Measurements from ENCODE around the gene LMF1.
"Not testable (repeated sequence)": the region's sequence is repeated elsewhere in the genome, so short reads cannot be mapped to it uniquely, and the experiment has no call there.

LMF1 gene

DNA sequence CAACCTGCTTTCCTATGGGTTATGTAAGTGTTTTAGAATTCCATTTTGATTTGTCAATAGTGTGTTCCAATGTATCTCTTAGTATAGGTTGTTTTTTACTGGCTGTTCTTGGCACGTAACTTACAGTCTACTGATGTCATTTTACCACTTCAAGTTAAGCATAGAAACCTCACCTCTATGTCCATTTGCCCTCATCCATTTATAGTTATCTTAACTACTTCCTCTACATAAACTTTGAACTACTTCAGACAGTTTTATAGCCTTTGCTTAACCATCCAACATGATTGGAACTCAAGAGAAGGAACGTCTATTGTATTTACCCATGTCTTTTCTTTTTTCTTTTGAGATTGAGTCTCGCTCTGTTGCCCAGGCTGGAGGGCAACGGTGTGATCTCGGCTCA lies 105.8 kb downstream of the LMF1 start:
- no peak overlapping the region for H3K4me3 ChIP-seq (ENCODE audit: insufficient read length, low read depth)
- no peaks in the 10 kb centered on the region for H3K36me3 ChIP-seq (ENCODE audit: insufficient read depth, insufficient read length, low read length)
- no peaks in the 10 kb centered on the region for H3K4me1 ChIP-seq (ENCODE audit: insufficient read depth, insufficient read length)
- TF ChIP-seq ZNF274 (IDR thresholded peaks at IDR 0.05; ENCODE audit: low read depth, low read length): no peak
- no peak for TF ChIP-seq SUZ12 (IDR thresholded peaks at IDR 0.05; ENCODE audit: extremely low read depth, insufficient read depth, insufficient read length)
- TF ChIP-seq YY1 (IDR thresholded peaks at IDR 0.05; ENCODE audit: insufficient read depth, insufficient read length): no peak
- H3K9ac ChIP-seq (ENCODE audit: insufficient read length, low read depth): no peak overlapping the region
- H3K27me3 ChIP-seq (ENCODE audit: insufficient read depth, insufficient read length): no peaks in the 10 kb centered on the region
- H3K9me3 ChIP-seq (ENCODE audit: insufficient read depth, low read length): no peaks in the 10 kb centered on the region
- no peak for DNase-seq (ENCODE audit: low read depth, low spot score)

DNA sequence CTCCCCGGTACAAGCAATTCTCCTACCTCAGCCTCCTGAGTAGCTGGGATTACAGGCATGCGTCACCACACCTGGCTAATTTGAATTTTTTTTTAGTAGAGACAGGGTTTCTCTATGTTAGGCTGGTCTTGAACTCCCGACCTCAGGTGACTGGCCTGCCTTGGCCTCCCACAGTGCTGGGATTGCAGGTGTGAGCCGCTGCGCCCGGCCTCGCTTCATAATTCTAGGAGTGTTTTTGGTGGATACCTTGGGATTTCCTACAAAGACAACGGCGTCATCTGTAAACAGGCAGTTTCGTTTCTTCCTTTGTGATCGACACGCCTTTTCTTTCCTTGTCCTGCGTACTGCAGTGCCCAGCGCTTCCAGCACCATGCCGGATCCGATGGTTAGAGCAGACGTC lies 109.3 kb downstream of the LMF1 start:
- H3K27me3 ChIP-seq (ENCODE audit: insufficient read depth, insufficient read length): no peaks in the 10 kb centered on the region
- no peaks in the 10 kb centered on the region for H3K36me3 ChIP-seq (ENCODE audit: insufficient read depth, insufficient read length, low read length)
- no peak overlapping the region for H3K9ac ChIP-seq (ENCODE audit: insufficient read length, low read depth)
- no peak overlapping the region for H3K4me3 ChIP-seq (ENCODE audit: insufficient read length, low read depth)
- no peak for TF ChIP-seq ZNF274 (IDR thresholded peaks at IDR 0.05; ENCODE audit: low read depth, low read length)
- no peak for TF ChIP-seq SUZ12 (IDR thresholded peaks at IDR 0.05; ENCODE audit: extremely low read depth, insufficient read depth, insufficient read length)
- TF ChIP-seq YY1 (IDR thresholded peaks at IDR 0.05; ENCODE audit: insufficient read depth, insufficient read length): no peak
- DNase-seq (ENCODE audit: low read depth, low spot score): no peak
- peaks cover 5% of the 10 kb centered on the region; the same call in 1 of the 2 replicates for H3K9me3 ChIP-seq (ENCODE audit: insufficient read depth, low read length)
- H3K4me1 ChIP-seq (ENCODE audit: insufficient read depth, insufficient read length): no peaks in the 10 kb centered on the region

DNA sequence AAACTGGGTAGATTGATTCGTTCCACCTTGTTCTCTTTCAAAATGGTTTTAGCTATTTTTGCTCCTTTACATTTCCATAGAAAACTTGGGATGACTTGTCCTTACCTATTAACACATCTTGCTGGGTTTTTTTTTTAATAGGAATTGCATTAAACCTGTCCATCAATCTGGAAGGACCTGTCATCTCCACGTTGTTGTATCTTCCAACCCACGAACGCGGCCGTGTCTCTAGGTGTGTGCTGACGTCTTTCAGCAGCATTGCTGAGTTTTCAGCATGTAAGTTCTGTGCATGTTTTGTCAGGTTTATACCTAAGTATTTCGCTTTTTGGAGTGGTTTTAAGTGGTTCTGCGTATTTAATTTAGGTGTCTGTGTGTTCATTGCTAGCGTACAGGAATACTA lies 109.9 kb downstream of the LMF1 start:
- no peak for DNase-seq (ENCODE audit: low read depth, low spot score)
- no peak overlapping the region for H3K4me3 ChIP-seq (ENCODE audit: insufficient read length, low read depth)
- no peak overlapping the region for H3K9ac ChIP-seq (ENCODE audit: insufficient read length, low read depth)
- H3K36me3 ChIP-seq (ENCODE audit: insufficient read depth, insufficient read length, low read length): no peaks in the 10 kb centered on the region
- H3K9me3 ChIP-seq (ENCODE audit: insufficient read depth, low read length): peaks cover 5% of the 10 kb centered on the region; the same call in 1 of the 2 replicates
- no peaks in the 10 kb centered on the region for H3K27me3 ChIP-seq (ENCODE audit: insufficient read depth, insufficient read length)
- H3K4me1 ChIP-seq (ENCODE audit: insufficient read depth, insufficient read length): no peaks in the 10 kb centered on the region
- no peak for TF ChIP-seq SUZ12 (IDR thresholded peaks at IDR 0.05; ENCODE audit: extremely low read depth, insufficient read depth, insufficient read length)
- TF ChIP-seq YY1 (IDR thresholded peaks at IDR 0.05; ENCODE audit: insufficient read depth, insufficient read length): no peak
- TF ChIP-seq ZNF274 (IDR thresholded peaks at IDR 0.05; ENCODE audit: low read depth, low read length): no peak

DNA sequence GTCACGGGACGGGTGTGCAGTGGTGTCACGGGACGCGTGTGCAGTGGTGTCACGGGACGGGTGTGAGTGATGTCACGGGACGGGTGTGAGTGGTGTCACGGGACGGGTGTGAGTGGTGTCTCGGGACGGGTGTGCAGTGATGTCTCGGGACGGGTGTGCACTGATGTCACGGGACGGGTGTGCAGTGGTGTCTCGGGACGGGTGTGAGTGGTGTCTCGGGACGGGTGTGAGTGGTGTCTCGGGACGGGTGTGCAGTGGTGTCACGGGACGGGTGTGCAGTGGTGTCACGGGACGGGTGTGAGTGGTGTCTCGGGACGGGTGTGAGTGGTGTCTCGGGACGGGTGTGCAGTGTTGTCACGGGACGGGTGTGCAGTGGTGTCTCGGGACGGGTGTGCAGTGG lies 111.8 kb downstream of the LMF1 start:
- H3K4me1 ChIP-seq (ENCODE audit: insufficient read depth, insufficient read length); H3K9ac ChIP-seq (ENCODE audit: insufficient read length, low read depth); DNase-seq (ENCODE audit: low read depth, low spot score); H3K4me3 ChIP-seq (ENCODE audit: insufficient read length, low read depth); H3K9me3 ChIP-seq (ENCODE audit: insufficient read depth, low read length); H3K36me3 ChIP-seq (ENCODE audit: insufficient read depth, insufficient read length, low read length); H3K27me3 ChIP-seq (ENCODE audit: insufficient read depth, insufficient read length): not testable (repeated sequence)

DNA sequence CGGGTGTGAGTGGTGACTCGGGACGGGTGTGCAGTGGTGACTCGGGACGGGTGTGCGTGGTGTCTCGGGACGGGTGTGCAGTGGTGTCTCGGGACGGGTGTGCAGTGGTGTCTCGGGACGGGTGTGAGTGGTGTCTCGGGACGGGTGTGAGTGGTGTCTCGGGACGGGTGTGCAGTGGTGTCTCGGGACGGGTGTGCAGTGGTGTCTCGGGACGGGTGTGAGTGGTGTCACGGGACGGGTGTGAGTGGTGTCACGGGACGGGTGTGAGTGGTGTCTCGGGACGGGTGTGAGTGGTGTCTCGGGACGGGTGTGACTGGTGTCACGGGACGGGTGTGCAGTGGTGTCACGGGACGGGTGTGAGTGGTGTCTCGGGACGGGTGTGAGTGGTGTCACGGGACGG lies 112.3 kb downstream of the LMF1 start:
- H3K4me1 ChIP-seq (ENCODE audit: insufficient read depth, insufficient read length); H3K27me3 ChIP-seq (ENCODE audit: insufficient read depth, insufficient read length); H3K36me3 ChIP-seq (ENCODE audit: insufficient read depth, insufficient read length, low read length); H3K9me3 ChIP-seq (ENCODE audit: insufficient read depth, low read length); H3K4me3 ChIP-seq (ENCODE audit: insufficient read length, low read depth); H3K9ac ChIP-seq (ENCODE audit: insufficient read length, low read depth); DNase-seq (ENCODE audit: low read depth, low spot score): not testable (repeated sequence)

DNA sequence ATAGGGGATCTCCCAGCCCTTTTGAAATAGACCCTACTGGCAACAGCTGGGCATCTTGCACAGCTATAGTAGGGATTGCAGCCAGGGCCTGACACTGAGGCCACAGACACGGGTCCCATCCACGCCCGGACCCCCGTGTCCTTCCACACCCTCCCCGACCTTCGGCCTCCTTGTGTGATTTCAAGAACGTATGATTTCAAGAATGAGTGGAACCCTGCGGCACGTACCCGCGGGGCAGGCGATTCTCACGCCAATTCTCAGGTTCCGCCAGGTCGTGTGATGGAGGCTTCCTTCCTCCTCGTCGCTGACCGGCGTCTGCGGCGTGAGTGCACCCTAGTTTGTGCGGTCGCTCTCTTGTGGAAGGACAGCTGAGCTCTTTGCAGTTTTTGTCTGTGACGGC lies 114.0 kb downstream of the LMF1 start:
- peaks cover 5% of the 10 kb centered on the region; the same call in 1 of the 2 replicates for H3K9me3 ChIP-seq (ENCODE audit: insufficient read depth, low read length)
- no peak overlapping the region for H3K4me3 ChIP-seq (ENCODE audit: insufficient read length, low read depth)
- H3K9ac ChIP-seq (ENCODE audit: insufficient read length, low read depth): no peak overlapping the region
- no peaks in the 10 kb centered on the region for H3K36me3 ChIP-seq (ENCODE audit: insufficient read depth, insufficient read length, low read length)
- H3K27me3 ChIP-seq (ENCODE audit: insufficient read depth, insufficient read length): no peaks in the 10 kb centered on the region
- TF ChIP-seq ZNF274 (IDR thresholded peaks at IDR 0.05; ENCODE audit: low read depth, low read length): no peak
- no peak for TF ChIP-seq SUZ12 (IDR thresholded peaks at IDR 0.05; ENCODE audit: extremely low read depth, insufficient read depth, insufficient read length)
- TF ChIP-seq YY1 (IDR thresholded peaks at IDR 0.05; ENCODE audit: insufficient read depth, insufficient read length): no peak
- no peaks in the 10 kb centered on the region for H3K4me1 ChIP-seq (ENCODE audit: insufficient read depth, insufficient read length)
- DNase-seq (ENCODE audit: low read depth, low spot score): no peak

DNA sequence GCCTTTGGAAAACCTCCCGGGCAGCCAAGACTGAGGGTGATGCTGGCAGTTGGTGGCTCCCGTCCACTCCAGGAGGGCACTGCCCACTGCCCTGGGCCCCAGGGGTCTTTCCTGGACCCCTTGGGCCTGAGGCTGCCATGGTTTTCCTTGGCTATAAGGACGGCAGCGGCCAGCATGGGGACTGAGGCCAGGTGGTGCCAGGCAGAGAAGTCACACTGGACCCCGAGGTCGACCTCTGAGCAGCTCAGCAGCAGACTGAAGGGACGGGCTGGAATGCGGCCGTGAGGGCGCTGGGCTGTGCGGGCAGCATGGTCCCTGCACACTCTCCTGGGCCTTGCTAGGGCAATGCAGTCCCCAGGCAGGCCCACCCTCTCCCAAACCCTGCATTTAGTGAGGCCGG lies 114.7 kb downstream of the LMF1 start:
- H3K4me3 ChIP-seq (ENCODE audit: insufficient read length, low read depth): no peak overlapping the region
- TF ChIP-seq SUZ12 (IDR thresholded peaks at IDR 0.05; ENCODE audit: extremely low read depth, insufficient read depth, insufficient read length) (no peak), YY1 (IDR thresholded peaks at IDR 0.05; ENCODE audit: insufficient read depth, insufficient read length) (no peak), ZNF274 (IDR thresholded peaks at IDR 0.05; ENCODE audit: low read depth, low read length) (no peak)
- H3K9ac ChIP-seq (ENCODE audit: insufficient read length, low read depth): no peak overlapping the region
- no peaks in the 10 kb centered on the region for H3K4me1 ChIP-seq (ENCODE audit: insufficient read depth, insufficient read length)
- DNase-seq (ENCODE audit: low read depth, low spot score): no peak
- peaks cover 10% of the 10 kb centered on the region; the same call in 1 of the 2 replicates for H3K9me3 ChIP-seq (ENCODE audit: insufficient read depth, low read length)
- H3K36me3 ChIP-seq (ENCODE audit: insufficient read depth, insufficient read length, low read length): no peaks in the 10 kb centered on the region
- no peaks in the 10 kb centered on the region for H3K27me3 ChIP-seq (ENCODE audit: insufficient read depth, insufficient read length)

DNA sequence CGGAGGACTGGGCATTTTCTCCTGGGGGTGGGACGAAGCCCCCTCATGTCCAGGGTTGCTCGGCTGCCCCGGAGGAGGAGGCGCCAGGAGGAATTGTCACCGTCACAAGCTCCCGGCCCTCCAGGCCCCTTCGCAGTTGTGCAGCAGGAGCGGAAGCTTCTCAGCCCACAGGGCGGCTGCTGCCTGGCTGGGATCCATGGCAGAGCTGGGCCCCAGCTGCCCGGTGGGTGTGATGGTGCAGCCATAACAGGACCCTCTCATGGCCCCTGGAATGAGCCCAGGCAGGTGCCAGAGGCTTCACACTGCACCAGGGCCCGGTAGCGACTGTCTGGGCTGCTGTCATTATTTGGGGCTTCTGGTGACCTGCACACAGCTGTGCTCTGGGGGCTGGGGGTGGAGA lies 115.3 kb downstream of the LMF1 start:
- H3K36me3 ChIP-seq (ENCODE audit: insufficient read depth, insufficient read length, low read length): no peaks in the 10 kb centered on the region
- H3K9me3 ChIP-seq (ENCODE audit: insufficient read depth, low read length): peaks cover 16% of the 10 kb centered on the region; the same call in 1 of the 2 replicates
- no peaks in the 10 kb centered on the region for H3K4me1 ChIP-seq (ENCODE audit: insufficient read depth, insufficient read length)
- H3K4me3 ChIP-seq (ENCODE audit: insufficient read length, low read depth): no peak overlapping the region
- H3K9ac ChIP-seq (ENCODE audit: insufficient read length, low read depth): no peak overlapping the region
- no peaks in the 10 kb centered on the region for H3K27me3 ChIP-seq (ENCODE audit: insufficient read depth, insufficient read length)
- DNase-seq (ENCODE audit: low read depth, low spot score): no peak
- TF ChIP-seq SUZ12 (IDR thresholded peaks at IDR 0.05; ENCODE audit: extremely low read depth, insufficient read depth, insufficient read length) (no peak), YY1 (IDR thresholded peaks at IDR 0.05; ENCODE audit: insufficient read depth, insufficient read length) (no peak), ZNF274 (IDR thresholded peaks at IDR 0.05; ENCODE audit: low read depth, low read length) (no peak)
